ES-I3 (cell line): ENCODE measurements around the gene CBLIF.
"Not testable (repeated sequence)": the region's sequence is repeated elsewhere in the genome, so short reads cannot be mapped to it uniquely, and the experiment has no call there.

Source experiments
- H3K36me3 ChIP-seq: 2 replicates; pipeline ENCODE4 v1.6.1; 2013; ENCODE audit warnings: mild to moderate bottlenecking, low read length, control low read depth, moderate library complexity; ENCODE audit not compliant: insufficient read depth
- H3K4me1 ChIP-seq: 2 replicates; pipeline ENCODE4 v1.6.1; 2013; ENCODE audit warnings: mild to moderate bottlenecking, control low read depth, low read length; ENCODE audit not compliant: insufficient read depth
- H3K9ac ChIP-seq: 2 replicates; pipeline ENCODE4 v1.6.1; 2013; ENCODE audit warnings: low read depth, mild to moderate bottlenecking, low read length, moderate library complexity
- H3K9me3 ChIP-seq: 2 replicates; pipeline ENCODE4 v1.6.1; 2013; ENCODE audit warnings: mild to moderate bottlenecking, low read length, moderate library complexity; ENCODE audit not compliant: control insufficient read depth, insufficient read depth

The CBLIF gene

GRCh38 chr11:59800390-59801025 is 44.8 kb downstream of the CBLIF start:
- no peaks in the 10 kb centered on the region for H3K9me3 ChIP-seq
- H3K36me3 ChIP-seq = peaks cover 21% of the 10 kb centered on the region
- H3K9ac ChIP-seq = no peak overlapping the region
- H3K4me1 ChIP-seq = peaks cover 4% of the 10 kb centered on the region; the same call in 1 of the 2 replicates

GRCh38 chr11:59794417-59794816 is 50.9 kb downstream of the CBLIF start:
- H3K9me3 ChIP-seq = no peaks in the 10 kb centered on the region
- no peak overlapping the region for H3K9ac ChIP-seq
- H3K4me1 ChIP-seq = no peaks in the 10 kb centered on the region
- peaks cover 33% of the 10 kb centered on the region for H3K36me3 ChIP-seq

GRCh38 chr11:59792507-59792906 is 52.8 kb downstream of the CBLIF start:
- Histone ChIP-seq H3K9me3 (no peaks in the 10 kb centered on the region), H3K4me1 (no peaks in the 10 kb centered on the region), H3K9ac (no peak overlapping the region), H3K36me3 (peaks cover 38% of the 10 kb centered on the region)

GRCh38 chr11:59791639-59792038 is 53.7 kb downstream of the CBLIF start:
- H3K36me3 ChIP-seq = peaks cover 38% of the 10 kb centered on the region
- no peak overlapping the region for H3K9ac ChIP-seq
- H3K9me3 ChIP-seq = no peaks in the 10 kb centered on the region
- no peaks in the 10 kb centered on the region for H3K4me1 ChIP-seq

- H3K36me3 ChIP-seq = peaks cover 23% of the 10 kb centered on the region
- no peaks in the 10 kb centered on the region for H3K4me1 ChIP-seq
- no peak overlapping the region for H3K9ac ChIP-seq
- H3K9me3 ChIP-seq = no peaks in the 10 kb centered on the region; the same call in none of the 2 replicates
These were observed 57.5 kb downstream of the CBLIF start for GRCh38 chr11:59787816-59788215.

GRCh38 chr11:59787255-59787588 is 58.1 kb downstream of the CBLIF start:
- no peak overlapping the region for H3K9ac ChIP-seq
- H3K9me3 ChIP-seq = no peaks in the 10 kb centered on the region; the same call in none of the 2 replicates
- peaks cover 18% of the 10 kb centered on the region for H3K36me3 ChIP-seq
- no peaks in the 10 kb centered on the region for H3K4me1 ChIP-seq

GRCh38 chr11:59785818-59786217 is 59.5 kb downstream of the CBLIF start:
- Histone ChIP-seq H3K9ac (no peak overlapping the region), H3K36me3 (peaks cover 18% of the 10 kb centered on the region), H3K4me1 (no peaks in the 10 kb centered on the region), H3K9me3 (no peaks in the 10 kb centered on the region; the same call in none of the 2 replicates)

GRCh38 chr11:59784441-59784840 is 60.9 kb downstream of the CBLIF start:
- not testable (repeated sequence) for H3K36me3 ChIP-seq, H3K9me3 ChIP-seq, H3K4me1 ChIP-seq, H3K9ac ChIP-seq

- H3K9me3 ChIP-seq = no peaks in the 10 kb centered on the region; the same call in none of the 2 replicates
- H3K36me3 ChIP-seq = peaks cover 4% of the 10 kb centered on the region; the same call in 1 of the 2 replicates
- no peak overlapping the region for H3K9ac ChIP-seq
- H3K4me1 ChIP-seq = no peaks in the 10 kb centered on the region
These were observed 61.6 kb downstream of the CBLIF start for GRCh38 chr11:59783632-59784090.

GRCh38 chr11:59782080-59782479 is 63.2 kb downstream of the CBLIF start:
- Histone ChIP-seq H3K9me3 (no peaks in the 10 kb centered on the region; the same call in none of the 2 replicates), H3K4me1 (no peaks in the 10 kb centered on the region), H3K9ac (no peak overlapping the region), H3K36me3 (peaks cover 4% of the 10 kb centered on the region; the same call in 1 of the 2 replicates)

GRCh38 chr11:59779487-59779886 is 65.8 kb downstream of the CBLIF start:
- Histone ChIP-seq H3K9ac (no peak overlapping the region), H3K9me3 (no peaks in the 10 kb centered on the region; the same call in 1 of the 2 replicates), H3K4me1 (no peaks in the 10 kb centered on the region), H3K36me3 (peaks cover 8% of the 10 kb centered on the region; the same call in 1 of the 2 replicates)
